ENCODE data around the gene EPB41L4B. TPM values are rescaled to one million over a fixed set of nuclear protein-coding genes. Genes with fewer than 3 reads are reported as not detected.

Gene EPB41L4B
- total and polyA plus RNA-seq, 2 of the 4 experiments (the other 2 are of a cell fraction): 0.36 to 0.54 TPM

- in situ Hi-C loops (cut with MboI; ENCODE audit: low sequenced_read_pairs): loop anchor here (10.0 to 25.0 kb wide), 3 partner anchors 134 to 427 kb away; no protein-coding TSS in a partner anchor
Measured at GRCh38 chr9:109321727-109322126, 868 bp upstream of the EPB41L4B start.

More at GRCh38 chr9:109321727-109322126, 868 bp upstream of the EPB41L4B start:
- no peak overlapping the region for H2BK5ac ChIP-seq (ENCODE audit: low read depth, low read length, poor library complexity, severe bottlenecking)
- no peak overlapping the region for H3K27ac ChIP-seq (ENCODE audit: insufficient read depth, low read length)
- no peaks in the 10 kb centered on the region for H4K20me1 ChIP-seq (ENCODE audit: insufficient read depth, low read length)
- no peaks in the 10 kb centered on the region for H3K79me1 ChIP-seq (ENCODE audit: low read depth in 1 of 2, low read length in 2 of 2)
- H3K9me3 ChIP-seq (ENCODE audit: control insufficient read depth, insufficient read depth, low read length): no peaks in the 10 kb centered on the region
- no peak overlapping the region for H3K14ac ChIP-seq (replicated peaks; ENCODE audit: low read depth, low read length)
- no peak overlapping the region for H2BK15ac ChIP-seq (ENCODE audit: low read depth, low read length)
- intact Hi-C loops (cut with micrococcal nuclease) (loop anchor here (1.0 to 10.0 kb wide), 6 partner anchors 77 to 389 kb away; partner anchors contain the start of genes ABITRAM, CTNNAL1, ELP1 and TMEM245), dilution Hi-C loops (cut with HindIII; ENCODE audit: low sequenced_read_pairs, unreplicated experiment) (no loop called here)
- WGBS, 2 experiments (ENCODE audit: extremely low coverage in 2 of 2, insufficient read length in 1 of 2): no CpG with 5 or more reads among the region's 5 CpGs
- H2AK9ac ChIP-seq (replicated peaks; ENCODE audit: low read depth, low read length, poor library complexity): no peak overlapping the region
- ChIA-PET CTCF (interaction anchor here (0.6 to 1.1 kb wide), 5 partner anchors 86 to 211 kb away, joined by 3 to 4 read pairs (median 3); no protein-coding TSS in a partner anchor), POLR2A (ENCODE audit: unreplicated experiment) (no interaction called here)
- no peak overlapping the region for H2BK120ac ChIP-seq (ENCODE audit: low read depth, low read length)
- no peak overlapping the region for H3K9ac ChIP-seq (ENCODE audit: low read depth, low read length)
- no peak for ATAC-seq (ENCODE audit: low read depth)
- H3K4ac ChIP-seq (ENCODE audit: low read depth, low read length): no peak overlapping the region
- H3K4me1 ChIP-seq (ENCODE audit: control insufficient read depth, insufficient read depth, low read length): peaks cover 2% of the 10 kb centered on the region
- TF ChIP-seq MXI1 (IDR thresholded peaks at IDR 0.05; ENCODE audit: borderline replicate concordance, low read depth, low read length): no peak
- H3K9me1 ChIP-seq (ENCODE audit: insufficient read depth, low read length): no peaks in the 10 kb centered on the region; the same call in 1 of the 2 replicates
- H4K8ac ChIP-seq (ENCODE audit: low read depth in 2 of 2, low read length in 2 of 2): no peak overlapping the region
- H3K23ac ChIP-seq (ENCODE audit: low read depth, low read length): no peak overlapping the region
- H4K91ac ChIP-seq (ENCODE audit: insufficient read depth, low read depth, low read length): no peak overlapping the region
- H3K4me2 ChIP-seq (ENCODE audit: low read depth, low read length): no peak overlapping the region
- H4K5ac ChIP-seq (ENCODE audit: low read depth, low read length): no peak overlapping the region
- BruUV-seq (replicated peaks): no TSS peak
- no peak overlapping the region for H2BK20ac ChIP-seq (ENCODE audit: low read depth, low read length)
- H2AK5ac ChIP-seq (ENCODE audit: low read depth, low read length): no peak overlapping the region
- H3K36me3 ChIP-seq (ENCODE audit: control insufficient read depth, insufficient read depth, low read length): no peaks in the 10 kb centered on the region
- no peak overlapping the region for H2AFZ ChIP-seq (replicated peaks; ENCODE audit: low read length, poor library complexity)
- no peak for DNase-seq
- no peak overlapping the region for H3K4me3 ChIP-seq (ENCODE audit: insufficient read depth, low read depth, low read length)
- H3K18ac ChIP-seq (ENCODE audit: low read depth, low read length): no peak overlapping the region
- peaks cover 46% of the 10 kb centered on the region for H3K27me3 ChIP-seq (ENCODE audit: control insufficient read depth, insufficient read depth, low read length)
- H3K56ac ChIP-seq (ENCODE audit: extremely low read depth, insufficient read depth, low read length): no peak overlapping the region

Measured in IMR-90 (cell line).